CD4-positive, alpha-beta memory T cell (primary cell): ENCODE results near the gene SS18L1. TPM values are rescaled to one million over a fixed set of nuclear protein-coding genes. Genes with fewer than 3 reads are reported as not detected.

Source experiments
- CTCF ChIA-PET: fragments of 350-600 bp; sonication (Branson Sonifier 250); formaldehyde crosslinking; loops from one replicate; lab custom pipeline; 2021; ENCODE audit warnings: inconsistent platforms; ENCODE audit not compliant: partially characterized antibody; lab: Charles Lee
- POLR2A ChIA-PET: fragments of 350-600 bp; sonication (Branson Sonifier 250); formaldehyde crosslinking; loops from one replicate; lab custom pipeline; 2021; ENCODE audit not compliant: partially characterized antibody; lab: Charles Lee
- DNase-seq, 5 donors: peaks; one replicate each; pipeline versions ENCODE4 v3.0.0 to v3.0.0-alpha.2; 2020 to 2022; ENCODE audit warnings: mixed read lengths in 1 of 5
- H3K27ac ChIP-seq: one replicate; pipeline ENCODE4 v1.7.0; 2013; ENCODE audit warnings: low read depth, low read length
- H3K27me3 ChIP-seq: 2 replicates; pipeline ENCODE4 v1.7.0; 2013; ENCODE audit warnings: mild to moderate bottlenecking, low read length, moderate library complexity; ENCODE audit not compliant: insufficient read depth
- H3K36me3 ChIP-seq: 2 replicates; pipeline ENCODE4 v1.7.0; 2013; ENCODE audit warnings: mild to moderate bottlenecking, low read length, moderate library complexity; ENCODE audit not compliant: insufficient read depth
- H3K4me1 ChIP-seq: 2 replicates; pipeline ENCODE4 v1.7.0; 2013; ENCODE audit warnings: mild to moderate bottlenecking, low read length, moderate library complexity; ENCODE audit not compliant: insufficient read depth
- H3K4me3 ChIP-seq, 2 donors: one replicate each; pipeline ENCODE4 v1.7.0; 2013; ENCODE audit warnings: low read length in 2 of 2, mild to moderate bottlenecking in 1 of 2
- H3K9me3 ChIP-seq, 2 donors: one replicate each; pipeline ENCODE4 v1.7.0; 2013; ENCODE audit warnings: low read length in 2 of 2, control low read depth in 1 of 2; ENCODE audit not compliant: control insufficient read depth in 1 of 2
- H3K27ac Mint-ChIP-seq, 7 donors: one replicate each; pipeline ENCODE4 v1.8.0; 2020 to 2021; ENCODE audit warnings: mixed read lengths in 7 of 7, mild to moderate bottlenecking in 6 of 7, inconsistent platforms in 3 of 7, moderate library complexity in 3 of 7
- H3K27me3 Mint-ChIP-seq, 2 donors: one replicate each; pipeline ENCODE4 v1.8.0; 2020 to 2021; ENCODE audit warnings: mixed read lengths in 2 of 2
- H3K36me3 Mint-ChIP-seq, 2 donors: one replicate each; pipeline ENCODE4 v1.8.0; 2020 to 2021; ENCODE audit warnings: mixed read lengths in 2 of 2, inconsistent platforms in 1 of 2, mild to moderate bottlenecking in 1 of 2
- H3K4me1 Mint-ChIP-seq, 4 donors: one replicate each; pipeline ENCODE4 v1.8.0; 2020 to 2021; ENCODE audit warnings: mixed read lengths in 4 of 4, mild to moderate bottlenecking in 1 of 4
- H3K4me3 Mint-ChIP-seq, 8 donors: one replicate each; pipeline ENCODE4 v1.8.0; 2020 to 2021; ENCODE audit warnings: mixed read lengths in 8 of 8, mild to moderate bottlenecking in 7 of 8, moderate library complexity in 6 of 8, inconsistent platforms in 3 of 8
- H3K9me3 Mint-ChIP-seq, 8 donors: one replicate each; pipeline ENCODE4 v1.8.0; 2020 to 2021; ENCODE audit warnings: mixed read lengths in 8 of 8, mild to moderate bottlenecking in 5 of 8, inconsistent platforms in 3 of 8, moderate library complexity in 1 of 8
- intact Hi-C: fragments of 100-400 bp; cut with micrococcal nuclease; formaldehyde crosslinking; loops from one replicate; pipeline ENCODE4 v1.15.1; 2023
- polyA plus RNA-seq, 2 donors: library from polyadenylated mRNA; unstranded; fragments of 300-500 nt; fragmentation: Illumina TruSeq; gene quantifications; one replicate each; pipeline ENCODE4 v1.2.3, GENCODE V29; 2021
- total RNA-seq, 2 experiments: library from RNA; stranded (reverse); gene quantifications; one replicate each; pipeline ENCODE4 v1.2.3, GENCODE V29; 2021

The SS18L1 gene
- total and polyA plus RNA-seq, 4 experiments from 2014 or later, result 0.71 to 24.8 (median 12.0) TPM

DNA sequence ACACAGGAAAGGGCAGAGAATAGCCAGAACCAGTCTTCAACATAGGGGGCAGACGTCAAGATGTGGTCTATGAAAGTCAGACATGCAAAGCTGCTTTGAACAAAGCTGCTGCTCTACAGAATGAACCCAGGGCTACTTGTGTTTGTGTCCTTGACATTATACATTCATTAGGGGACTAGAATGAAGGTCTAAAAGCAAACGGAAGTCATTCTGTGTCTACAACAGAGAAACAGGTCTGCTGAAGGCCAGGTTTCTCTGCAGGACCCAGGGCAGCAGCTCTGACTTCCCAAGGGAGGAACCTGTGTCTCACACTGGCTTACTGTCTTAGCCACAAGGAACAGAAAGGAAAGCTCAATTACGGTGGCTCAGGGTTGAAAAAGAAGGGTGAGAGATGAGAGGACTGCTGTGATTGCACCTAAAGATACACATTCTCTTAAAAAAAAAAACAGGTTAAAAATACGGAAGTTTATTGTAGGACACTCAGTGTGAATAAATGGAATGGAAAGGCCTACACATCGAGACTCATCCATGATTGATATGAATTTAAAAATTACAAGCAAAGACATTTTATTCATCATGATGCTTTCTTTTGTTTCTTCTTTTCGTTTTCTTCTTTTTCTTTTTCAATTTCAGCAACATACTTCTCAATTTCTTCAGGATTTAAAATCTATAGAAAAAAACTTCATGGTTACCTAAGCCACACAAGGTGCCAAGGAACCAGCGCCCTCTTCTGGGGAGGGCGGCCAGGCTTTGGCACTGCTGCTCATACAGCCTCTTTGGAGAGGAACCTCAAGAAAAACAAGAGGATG lies 7.1 kb upstream of the SS18L1 start:
- H3K9me3 ChIP-seq, result no peaks in the 10 kb centered on the region
- Mint-ChIP-seq H3K27ac (peak overlapping the region; percentile 33 to 93 (median 91)), H3K4me3 (peak overlapping the region in 1 of 8 donors; percentile 50), H3K9me3 (no peaks in the 10 kb centered on the region), H3K27me3 (no peaks in the 10 kb centered on the region), H3K36me3 (peaks cover 36 to 89% of the 10 kb centered on the region in 2 donors), H3K4me1 (peaks cover 30 to 57% (median 37%) of the 10 kb centered on the region in 4 donors)
- H3K36me3 ChIP-seq, result peaks cover 81% of the 10 kb centered on the region
- H3K4me3 ChIP-seq, result no peak overlapping the region
- H3K4me1 ChIP-seq, result peaks cover 19% of the 10 kb centered on the region
- intact Hi-C loops, result loop anchor here (1.0 to 5.0 kb wide), 4 partner anchors 70 to 246 kb away; no protein-coding TSS in a partner anchor
- peak; percentile 69 to 74 (median 74) for DNase-seq
- H3K27me3 ChIP-seq, result no peaks in the 10 kb centered on the region
- no peak overlapping the region for H3K27ac ChIP-seq
- POLR2A ChIA-PET, result interaction anchor here (1.1 to 3.1 kb wide), 6 partner anchors 10 to 125 kb away, joined by 3 to 22 read pairs (median 15); partner anchors contain the start of gene LSM14B
- CTCF ChIA-PET, result interaction anchor here (0.7 to 6.8 kb wide), 12 partner anchors 9 to 126 kb away, joined by 3 to 114 read pairs (median 6); partner anchors contain the start of genes LSM14B and TAF4

DNA sequence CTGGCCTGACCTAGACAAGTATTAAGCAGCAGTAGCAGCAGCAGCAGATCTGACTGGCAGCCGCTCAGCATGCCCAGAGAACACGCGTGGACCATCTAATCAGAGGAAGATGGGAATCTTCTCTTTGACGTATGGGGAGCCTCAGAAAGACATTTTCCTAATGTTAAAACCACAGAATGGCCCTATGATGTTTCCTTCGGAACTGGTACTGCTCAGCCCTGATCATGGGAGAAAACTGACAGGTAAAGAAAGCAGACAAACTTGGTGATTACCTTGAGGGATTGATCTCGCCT lies 6.5 kb upstream of the SS18L1 start:
- ChIA-PET CTCF (interaction anchor here (1.0 to 6.8 kb wide), 4 partner anchors 12 to 127 kb away, joined by 3 to 114 read pairs (median 19); no protein-coding TSS in a partner anchor), POLR2A (interaction anchor here (1.5 to 2.0 kb wide), 5 partner anchors 15 to 126 kb away, joined by 5 to 22 read pairs (median 9); partner anchors contain the start of gene LSM14B)
- H3K4me3 Mint-ChIP-seq, result peak overlapping the region in 1 of 8 donors; percentile 50
- no peak overlapping the region for H3K4me3 ChIP-seq
- H3K4me1 ChIP-seq, result peaks cover 24% of the 10 kb centered on the region
- no peaks in the 10 kb centered on the region for H3K9me3 ChIP-seq
- H3K9me3 Mint-ChIP-seq, result peaks cover 0 to 2% (median 0%) of the 10 kb centered on the region in 8 donors
- peaks cover 33 to 60% (median 39%) of the 10 kb centered on the region in 4 donors for H3K4me1 Mint-ChIP-seq
- peaks cover 33 to 89% of the 10 kb centered on the region in 2 donors for H3K36me3 Mint-ChIP-seq
- intact Hi-C loops, result loop anchor here (1.0 to 5.0 kb wide), 4 partner anchors 70 to 245 kb away; no protein-coding TSS in a partner anchor
- H3K27ac Mint-ChIP-seq, result peak overlapping the region; percentile 33 to 93 (median 91)
- H3K27me3 ChIP-seq, result no peaks in the 10 kb centered on the region
- no peak for DNase-seq
- H3K36me3 ChIP-seq, result peaks cover 75% of the 10 kb centered on the region
- no peaks in the 10 kb centered on the region for H3K27me3 Mint-ChIP-seq
- H3K27ac ChIP-seq, result no peak overlapping the region

DNA sequence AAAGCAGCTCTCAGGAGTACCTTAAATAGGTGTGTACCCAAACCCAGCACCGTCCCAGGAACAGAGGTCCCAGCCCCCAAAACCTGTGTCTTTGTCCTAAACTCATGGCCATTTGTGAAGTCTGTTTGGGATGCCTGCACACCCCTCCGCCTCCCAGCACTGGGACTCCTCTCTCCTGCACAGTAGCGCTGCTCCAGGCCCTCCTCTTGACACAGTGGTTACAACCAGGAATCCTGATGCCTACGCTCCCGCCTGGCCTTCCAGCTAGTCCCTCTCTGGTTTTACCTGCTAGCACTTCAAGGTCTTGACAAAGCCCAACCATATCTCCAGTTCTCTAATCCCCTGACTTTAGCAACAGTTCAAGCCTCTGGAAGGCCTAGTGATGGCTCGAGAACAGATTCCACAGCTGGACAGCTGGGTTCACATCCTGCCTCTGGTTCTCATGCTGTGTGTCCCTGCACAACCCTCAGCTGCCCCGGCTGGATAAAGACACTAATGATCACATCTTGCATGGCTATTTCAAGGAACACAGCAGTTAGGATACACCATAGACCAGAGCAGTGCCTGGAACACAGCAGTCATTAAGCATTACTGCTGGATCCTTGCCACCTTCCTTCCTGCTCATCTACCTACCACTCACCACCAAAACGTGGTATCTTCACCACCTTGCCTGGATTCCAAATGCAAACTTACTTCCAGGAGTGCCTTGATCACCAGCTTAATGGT lies 5.9 kb upstream of the SS18L1 start:
- ChIA-PET CTCF (interaction anchor here (1.0 to 6.8 kb wide), 4 partner anchors 12 to 127 kb away, joined by 3 to 114 read pairs (median 20); no protein-coding TSS in a partner anchor), POLR2A (interaction anchor here (0.6 to 1.7 kb wide), 5 partner anchors 16 to 127 kb away, joined by 3 to 10 read pairs (median 6); partner anchors contain the start of gene LSM14B)
- peaks cover 28 to 59% (median 37%) of the 10 kb centered on the region in 4 donors for H3K4me1 Mint-ChIP-seq
- H3K9me3 ChIP-seq, result no peaks in the 10 kb centered on the region
- H3K9me3 Mint-ChIP-seq, result peaks cover 0 to 2% (median 0%) of the 10 kb centered on the region in 8 donors
- H3K36me3 Mint-ChIP-seq, result peaks cover 27 to 86% of the 10 kb centered on the region in 2 donors
- H3K27ac Mint-ChIP-seq, result peak overlapping the region; percentile 5 to 93 (median 66)
- H3K27me3 Mint-ChIP-seq, result no peaks in the 10 kb centered on the region
- H3K36me3 ChIP-seq, result peaks cover 71% of the 10 kb centered on the region
- H3K27me3 ChIP-seq, result no peaks in the 10 kb centered on the region
- peaks cover 26% of the 10 kb centered on the region for H3K4me1 ChIP-seq
- DNase-seq, result no peak
- no peak overlapping the region for H3K4me3 Mint-ChIP-seq
- no peak overlapping the region for H3K4me3 ChIP-seq
- peak overlapping the region; percentile 8 for H3K27ac ChIP-seq
- intact Hi-C loops, result loop anchor here (1.0 to 5.0 kb wide), 4 partner anchors 71 to 245 kb away; no protein-coding TSS in a partner anchor

DNA sequence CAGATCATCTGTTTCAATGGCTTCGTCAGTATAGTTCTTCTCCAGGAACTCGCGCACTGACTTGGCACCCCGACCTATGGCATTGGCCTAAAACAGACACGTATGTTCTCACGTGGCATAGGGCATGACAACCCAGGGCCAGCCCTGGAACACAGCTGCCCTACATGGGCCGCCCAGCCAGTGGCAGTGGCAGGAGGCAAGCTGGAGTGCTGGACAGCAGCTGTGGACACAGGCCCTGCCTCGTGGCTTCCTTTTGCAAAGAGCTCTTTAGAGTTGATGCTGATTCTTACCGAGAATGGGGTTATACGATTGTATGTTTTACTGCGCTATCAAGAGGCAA lies 5.4 kb upstream of the SS18L1 start:
- peaks cover 28 to 59% (median 36%) of the 10 kb centered on the region in 4 donors for H3K4me1 Mint-ChIP-seq

DNA sequence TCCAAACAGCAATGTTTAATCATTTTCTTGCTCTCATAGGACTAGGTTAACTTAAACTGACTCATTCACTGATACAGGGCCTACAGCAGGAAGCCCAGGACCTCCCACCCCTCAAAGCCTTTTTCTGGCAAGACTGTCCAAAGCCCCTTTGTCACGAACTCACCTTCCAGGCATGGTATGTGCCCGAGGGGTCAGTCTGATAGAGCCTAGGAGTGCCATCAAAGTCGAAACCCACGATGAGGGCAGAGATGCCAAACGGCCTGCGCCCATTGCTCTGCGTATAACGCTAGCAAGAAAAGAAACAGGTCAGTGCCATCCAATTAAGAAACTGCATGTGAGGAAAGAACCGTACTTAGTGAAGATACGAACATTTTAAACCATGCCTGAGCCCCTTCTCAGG lies 4.7 kb upstream of the SS18L1 start:
- H3K4me1 Mint-ChIP-seq, result peaks cover 28 to 58% (median 35%) of the 10 kb centered on the region in 4 donors
- H3K27me3 Mint-ChIP-seq, result no peaks in the 10 kb centered on the region
- Histone ChIP-seq H3K27me3 (no peaks in the 10 kb centered on the region), H3K4me1 (peaks cover 24% of the 10 kb centered on the region), H3K4me3 (no peak overlapping the region), H3K9me3 (no peaks in the 10 kb centered on the region), H3K27ac (peak overlapping the region; percentile 66), H3K36me3 (peaks cover 63% of the 10 kb centered on the region)
- peaks cover 0 to 2% (median 0%) of the 10 kb centered on the region in 8 donors for H3K9me3 Mint-ChIP-seq
- ChIA-PET CTCF (interaction anchor here (5.7 to 6.8 kb wide), 2 partner anchors 14 to 129 kb away, joined by 35 to 114 read pairs; no protein-coding TSS in a partner anchor), POLR2A (interaction anchor here (1.0 to 1.6 kb wide), 3 partner anchors 17 to 128 kb away, joined by 4 to 5 read pairs (median 4); no protein-coding TSS in a partner anchor)
- no peak overlapping the region for H3K4me3 Mint-ChIP-seq
- H3K27ac Mint-ChIP-seq, result peak overlapping the region in 3 of 7 donors; percentile 42 to 94 (median 80)
- no peak for DNase-seq
- peaks cover 26 to 78% of the 10 kb centered on the region in 2 donors for H3K36me3 Mint-ChIP-seq
- intact Hi-C loops, result loop anchor here (5.0 kb wide), 2 partner anchors 112 to 243 kb away; no protein-coding TSS in a partner anchor

More for the DNA sequence above, 5.4 kb upstream of the SS18L1 start:
- ChIA-PET POLR2A (interaction anchor here (0.6 to 1.7 kb wide), 5 partner anchors 16 to 128 kb away, joined by 3 to 10 read pairs (median 6); partner anchors contain the start of gene LSM14B), CTCF (interaction anchor here (1.0 to 6.8 kb wide), 4 partner anchors 13 to 128 kb away, joined by 3 to 114 read pairs (median 20); no protein-coding TSS in a partner anchor)
- peaks cover 0 to 2% (median 0%) of the 10 kb centered on the region in 8 donors for H3K9me3 Mint-ChIP-seq
- H3K4me1 ChIP-seq, result peaks cover 24% of the 10 kb centered on the region
- H3K27ac Mint-ChIP-seq, result peak overlapping the region in 3 of 7 donors; percentile 19 to 93 (median 91)
- intact Hi-C loops, result loop anchor here (5.0 kb wide), 2 partner anchors 111 to 244 kb away; no protein-coding TSS in a partner anchor
- peaks cover 27 to 86% of the 10 kb centered on the region in 2 donors for H3K36me3 Mint-ChIP-seq
- no peak overlapping the region for H3K27ac ChIP-seq
- H3K27me3 Mint-ChIP-seq, result no peaks in the 10 kb centered on the region
- no peak overlapping the region for H3K4me3 Mint-ChIP-seq
- no peak for DNase-seq
- H3K9me3 ChIP-seq, result no peaks in the 10 kb centered on the region
- H3K36me3 ChIP-seq, result peaks cover 68% of the 10 kb centered on the region
- H3K27me3 ChIP-seq, result no peaks in the 10 kb centered on the region
- H3K4me3 ChIP-seq, result no peak overlapping the region

DNA sequence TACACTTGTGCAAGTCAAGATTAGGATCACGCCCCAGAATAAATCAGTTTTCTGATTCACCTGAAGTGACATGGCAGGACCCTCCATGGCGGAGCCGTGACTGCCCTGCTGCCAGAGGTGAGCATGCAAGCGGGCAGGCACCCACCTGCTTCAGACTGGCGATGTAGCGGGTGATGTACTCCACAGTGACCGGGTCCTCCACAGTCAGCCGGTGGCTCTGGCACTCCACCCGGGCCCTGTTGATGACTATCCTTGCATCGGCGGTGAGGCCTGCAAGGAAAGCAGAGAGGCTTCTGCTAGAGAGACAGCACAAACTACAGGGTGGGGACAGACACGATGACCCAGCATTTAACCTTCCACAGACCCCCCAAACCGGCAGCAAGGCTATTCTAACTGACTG lies 3.9 kb upstream of the SS18L1 start:
- H3K36me3 ChIP-seq, result peaks cover 58% of the 10 kb centered on the region
- peaks cover 23 to 75% of the 10 kb centered on the region in 2 donors for H3K36me3 Mint-ChIP-seq
- H3K27me3 ChIP-seq, result no peaks in the 10 kb centered on the region
- H3K4me1 ChIP-seq, result peaks cover 27% of the 10 kb centered on the region
- H3K9me3 Mint-ChIP-seq, result peaks cover 0 to 2% (median 0%) of the 10 kb centered on the region in 8 donors
- H3K27ac ChIP-seq, result peak overlapping the region; percentile 66
- H3K27ac Mint-ChIP-seq, result peak overlapping the region in 5 of 7 donors; percentile 66 to 94 (median 74)
- no peak overlapping the region for H3K4me3 ChIP-seq
- peaks cover 29 to 59% (median 36%) of the 10 kb centered on the region in 4 donors for H3K4me1 Mint-ChIP-seq
- no peak for DNase-seq
- ChIA-PET CTCF (interaction anchor here (6.8 kb wide), 1 partner anchor 129 kb away, joined by 114 read pairs; no protein-coding TSS in a partner anchor), POLR2A (interaction anchor here (1.0 to 1.2 kb wide), 2 partner anchors 18 to 129 kb away, joined by 4 read pairs; no protein-coding TSS in a partner anchor)
- no peak overlapping the region for H3K4me3 Mint-ChIP-seq
- H3K9me3 ChIP-seq, result no peaks in the 10 kb centered on the region
- no peaks in the 10 kb centered on the region for H3K27me3 Mint-ChIP-seq
- intact Hi-C loops, result loop anchor here (5.0 kb wide), 2 partner anchors 112 to 243 kb away; no protein-coding TSS in a partner anchor
